GM19043 (cell line): ENCODE results near the gene CTSA.
"Not testable (repeated sequence)": the region's sequence is repeated elsewhere in the genome, so short reads cannot be mapped to it uniquely, and the experiment has no call there.

Experiments
- ATAC-seq: cut with Tn5 transposase; IDR thresholded peaks from one replicate; pipeline ENCODE4 v1.9.1; 2021; ENCODE audit warnings: low read depth; ENCODE audit not compliant: unreplicated experiment

The CTSA gene

DNA sequence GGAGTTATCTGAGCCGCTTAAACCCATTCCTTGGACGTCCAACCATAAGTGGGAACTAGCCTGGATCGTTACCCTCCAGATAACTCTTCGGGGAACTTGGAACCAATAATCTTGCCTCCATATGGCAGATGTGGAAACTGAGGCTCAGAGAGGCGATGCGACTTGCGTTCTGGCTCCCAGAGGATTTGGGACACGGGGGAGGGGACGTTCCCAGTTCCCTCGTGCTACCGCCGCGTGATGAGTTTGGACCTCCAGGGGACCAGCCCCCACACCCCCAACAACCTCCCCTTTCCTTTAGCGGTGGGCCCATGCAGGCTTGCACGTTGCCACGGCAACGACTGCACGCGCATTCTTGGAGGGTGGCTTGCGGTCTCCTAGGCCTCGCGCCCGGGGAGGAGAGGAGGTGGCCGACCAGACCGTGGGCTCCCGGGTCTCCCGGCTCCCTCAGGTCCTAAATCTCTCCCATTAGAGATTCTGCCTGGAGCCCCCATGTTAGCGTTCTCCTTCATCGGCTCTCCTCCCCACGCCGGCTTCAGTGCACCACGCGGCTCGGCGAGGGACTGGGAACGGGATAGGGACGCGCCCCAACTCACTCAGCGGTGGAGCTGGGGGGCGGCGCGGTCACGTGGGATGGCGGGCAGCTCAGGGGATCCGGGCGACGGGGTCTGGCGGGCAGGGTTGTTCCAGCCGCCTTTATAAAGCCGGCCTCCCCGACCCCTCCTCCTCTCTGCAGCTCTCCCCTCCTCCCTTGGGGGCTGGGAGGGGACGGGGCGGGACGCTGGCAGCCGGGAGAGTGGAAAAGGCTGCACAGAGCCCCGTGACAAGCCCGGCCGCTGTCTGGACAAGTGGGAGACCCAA is 20.6 kb downstream of the CTSA start, which contains the start of gene PLTP:
Gene PLTP (minus strand): TSS at position 670 of the 858 bp plus-strand sequence. CDS start 703 bp downstream, outside the sequence.
- ATAC-seq: no peak

DNA sequence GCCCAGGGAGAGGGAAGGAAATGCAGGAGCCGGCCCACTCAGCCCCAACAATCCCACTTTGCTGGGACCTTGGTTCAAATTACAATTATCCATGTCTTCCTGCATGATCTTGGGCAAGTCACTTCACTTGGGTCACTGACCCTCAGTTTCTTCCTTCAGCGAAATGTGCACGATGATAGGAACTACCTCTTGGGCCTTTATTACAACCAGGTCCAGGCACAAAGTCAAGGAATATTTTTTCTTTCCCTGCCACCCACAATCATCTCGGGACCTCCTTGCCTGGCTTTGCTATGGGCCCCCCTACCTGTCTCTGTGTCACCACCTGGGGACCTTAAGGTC is 21.2 kb downstream of the CTSA start:
- no peak for ATAC-seq

DNA sequence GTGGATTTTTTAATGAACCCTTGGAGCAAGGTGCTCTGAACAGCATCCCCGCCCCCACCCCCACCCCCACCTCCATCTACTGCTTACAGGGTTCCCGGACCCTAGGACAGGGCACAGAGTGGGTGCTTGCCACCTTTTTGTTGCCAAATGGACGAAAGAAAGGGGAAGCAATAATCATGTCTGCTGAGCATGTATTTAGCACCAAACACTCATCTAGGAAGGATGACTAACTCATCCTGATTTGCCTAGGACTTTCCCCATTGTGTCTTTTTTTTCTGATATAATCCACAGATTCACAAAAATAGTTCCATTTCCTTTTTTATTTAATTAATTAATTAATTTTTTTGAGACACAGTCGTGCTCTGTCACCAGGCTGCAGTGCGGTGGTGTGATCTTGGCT is 22.0 kb downstream of the CTSA start:
- ATAC-seq: no peak

DNA sequence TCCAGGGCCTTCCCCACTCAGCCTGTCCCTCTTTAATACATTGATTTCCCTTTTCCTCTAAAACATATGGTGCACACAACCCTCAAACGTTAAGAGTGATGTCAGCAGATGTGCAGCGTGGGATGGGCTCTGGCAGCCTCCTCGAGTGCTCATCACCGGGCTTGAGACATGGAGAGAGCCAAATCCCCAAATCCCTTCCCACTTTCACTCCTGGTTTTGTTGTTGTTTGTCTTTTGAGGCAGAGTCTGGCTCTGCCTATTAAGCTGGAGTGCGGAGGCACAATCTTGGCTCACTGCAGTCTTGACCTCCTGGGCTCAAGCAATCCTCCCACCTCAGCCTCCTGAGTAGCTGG is 26.6 kb downstream of the CTSA start:
- no peak for ATAC-seq

DNA sequence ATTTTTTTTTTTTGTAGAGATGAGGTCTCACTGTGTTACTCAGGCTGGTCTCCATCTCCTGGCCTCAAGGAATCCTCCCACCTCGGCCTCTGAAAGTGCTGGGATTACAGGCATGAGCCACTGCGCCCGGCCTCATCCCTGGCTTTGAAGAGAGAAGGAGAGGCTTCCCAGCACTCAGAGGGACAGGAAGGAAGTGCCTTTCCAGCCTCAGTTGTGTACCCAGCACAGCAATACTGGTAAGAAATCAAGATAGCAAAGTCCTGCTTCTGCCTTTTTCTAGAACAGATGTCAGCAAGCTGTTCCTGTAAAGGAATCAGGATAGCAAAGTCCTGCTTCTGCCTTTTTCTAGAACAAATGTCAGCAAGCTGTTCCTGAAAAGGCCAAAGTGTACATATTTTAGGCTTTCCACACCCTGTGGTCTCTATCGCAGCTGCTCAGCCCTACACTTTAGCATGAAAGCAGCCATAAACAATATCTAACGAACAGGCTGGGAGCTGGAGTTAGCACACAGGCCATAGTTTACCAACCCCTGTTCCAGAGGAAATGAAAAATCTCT is 27.1 kb downstream of the CTSA start:
- ATAC-seq: no peak

DNA sequence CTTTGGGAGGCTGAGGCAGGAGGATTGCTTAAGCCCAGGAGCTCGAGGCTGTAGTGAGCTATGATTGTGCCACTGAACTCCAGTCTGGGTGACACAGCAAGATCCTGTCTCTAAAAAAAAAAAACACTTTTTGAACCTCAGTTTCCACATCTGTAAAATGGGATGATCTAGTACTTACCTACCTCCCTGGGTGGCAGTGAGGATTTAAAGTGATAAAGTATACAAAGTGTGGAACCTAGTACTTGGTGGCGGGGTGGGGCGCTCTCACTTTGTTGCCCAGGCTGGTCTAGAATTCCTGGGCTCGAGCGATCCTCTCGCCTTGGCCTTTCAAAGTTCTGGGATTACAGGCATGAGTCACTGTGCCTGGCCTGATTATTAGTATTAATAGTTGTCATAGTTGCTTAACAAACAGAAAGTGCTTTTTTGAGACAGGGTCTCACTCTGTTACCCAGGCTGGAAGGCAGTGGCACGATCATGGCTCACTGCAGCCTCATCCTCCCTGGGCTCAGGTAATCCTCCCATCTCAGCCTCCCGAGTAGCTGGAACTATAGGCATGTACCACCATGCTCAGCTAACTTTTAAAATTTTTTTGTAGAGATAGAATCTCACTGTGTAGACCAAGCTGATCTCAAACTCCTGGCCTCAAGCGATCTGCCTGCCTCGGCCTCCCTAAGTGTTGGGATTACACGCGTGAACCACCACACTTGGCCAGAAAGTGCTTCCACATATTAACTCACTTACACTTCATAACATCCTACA is 27.8 kb downstream of the CTSA start:
- no peak for ATAC-seq

DNA sequence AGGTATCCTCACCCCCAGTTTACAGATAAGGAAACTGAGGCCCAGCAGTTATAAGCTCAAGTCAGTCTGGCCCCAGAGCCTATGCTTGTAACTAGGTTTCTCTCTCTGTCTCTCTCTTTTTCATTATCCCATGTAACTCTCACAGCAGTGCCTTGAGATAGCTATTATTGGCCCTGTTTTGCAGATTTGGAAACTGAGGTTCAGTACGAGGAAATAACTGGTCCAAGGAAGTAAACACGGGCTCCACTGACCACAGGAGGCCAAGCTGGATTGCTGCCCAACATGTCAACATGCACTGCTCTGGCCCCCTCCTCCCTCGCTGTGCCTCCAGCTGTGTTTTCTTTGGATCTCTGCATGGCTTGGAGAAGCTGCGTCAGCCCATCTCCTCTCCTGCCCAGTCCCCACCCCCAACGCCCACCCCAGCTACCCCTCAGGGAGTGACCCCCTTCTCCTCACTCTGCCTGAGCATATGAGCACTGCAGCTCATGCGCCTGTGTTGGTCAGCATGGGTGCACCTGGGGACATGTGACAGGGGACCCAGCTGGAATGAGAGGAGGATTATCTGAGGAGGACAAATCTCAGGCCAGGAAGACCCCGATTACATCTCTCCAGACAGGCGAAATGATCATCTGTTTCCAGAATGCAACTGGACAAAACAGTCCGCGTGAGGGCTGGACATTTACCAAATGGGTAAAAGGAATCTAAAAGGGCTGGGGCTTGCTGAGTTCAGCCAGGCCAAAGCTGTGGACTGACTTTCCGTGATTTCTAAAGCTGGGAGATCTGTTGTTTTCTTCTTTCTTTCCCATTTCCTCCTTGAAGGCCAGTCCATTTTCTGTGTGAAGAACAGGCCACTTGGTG is 28.6 kb downstream of the CTSA start:
- no peak for ATAC-seq

DNA sequence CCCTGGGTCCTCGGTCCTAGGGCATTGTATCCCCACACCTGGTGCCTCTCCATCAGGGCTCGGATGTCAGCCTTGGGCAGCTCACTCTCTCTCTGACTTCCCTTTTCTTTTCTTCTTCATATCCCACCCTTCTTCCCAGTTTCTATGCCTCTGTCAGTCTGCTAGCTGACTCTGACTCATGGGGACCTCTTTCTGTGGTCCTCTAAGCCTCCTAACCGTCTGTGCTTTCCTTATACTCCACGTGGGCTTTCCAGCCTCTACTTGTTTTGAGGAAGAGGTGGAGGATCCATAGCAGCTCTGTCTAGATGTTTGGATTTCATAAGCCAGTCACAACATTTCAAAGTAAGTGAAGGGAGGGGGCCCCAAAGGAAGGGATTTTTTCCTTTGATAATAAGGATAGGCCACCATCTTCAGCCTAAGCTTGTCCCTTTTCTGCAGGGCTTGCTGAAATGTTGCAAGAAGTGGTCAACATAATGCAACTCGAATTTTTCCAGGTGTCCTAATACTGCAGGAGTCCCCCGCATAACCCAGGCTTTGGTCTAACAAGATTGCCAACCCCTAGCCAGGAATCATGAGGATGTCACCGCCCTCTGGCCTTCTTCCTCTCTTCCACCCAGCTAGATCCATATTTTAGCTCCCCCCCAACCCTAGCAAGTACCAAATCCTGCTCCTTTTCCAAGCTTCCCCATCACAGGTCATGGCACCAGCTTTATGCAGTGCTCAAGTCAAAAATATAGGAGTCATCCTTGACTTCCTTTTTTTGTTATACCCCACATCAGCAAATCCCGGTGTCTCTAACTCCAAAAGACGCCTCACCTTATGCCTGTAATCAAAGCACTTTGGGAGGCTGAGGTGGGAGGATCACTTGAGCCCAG is 29.6 kb downstream of the CTSA start:
- ATAC-seq: no peak

DNA sequence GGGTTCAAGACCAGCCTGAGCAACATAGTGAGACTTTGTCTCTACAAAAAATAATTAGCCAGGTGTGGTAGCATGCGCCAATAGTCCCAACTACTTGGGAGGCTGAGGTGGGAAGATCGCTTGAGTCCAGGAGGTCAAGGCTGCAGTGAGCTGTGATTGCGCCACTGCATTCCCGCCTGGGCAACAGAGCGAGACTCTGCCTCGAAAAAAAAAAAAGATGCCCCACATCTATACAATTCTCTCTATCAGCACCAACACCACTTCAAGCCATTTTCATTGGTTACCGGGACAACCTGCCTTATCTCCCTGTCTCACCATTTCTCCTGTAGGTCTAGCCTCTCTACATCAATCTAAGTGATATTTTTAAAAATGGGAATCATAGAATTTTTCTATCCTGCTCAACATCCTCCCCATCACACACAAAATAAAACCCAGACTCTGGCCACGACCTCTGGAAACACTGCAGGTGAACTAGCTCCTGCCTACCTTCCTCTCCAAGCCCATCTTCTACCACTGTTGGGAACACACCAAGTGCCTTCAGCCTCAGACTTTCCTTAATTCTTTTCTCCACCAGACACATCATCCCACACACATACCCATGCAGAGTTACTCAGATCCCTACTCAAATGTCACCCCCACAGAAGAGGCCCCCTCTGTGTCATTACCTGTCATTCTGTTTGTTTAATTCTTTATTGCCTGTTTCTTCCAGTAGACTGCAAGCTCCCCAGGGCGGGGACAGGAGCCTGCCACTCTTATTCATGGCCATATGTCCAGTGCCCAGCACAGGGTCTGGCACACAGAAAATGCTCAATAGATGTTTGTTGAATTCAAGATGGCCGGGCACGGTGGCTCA is 30.4 kb downstream of the CTSA start:
- ATAC-seq: no peak

DNA sequence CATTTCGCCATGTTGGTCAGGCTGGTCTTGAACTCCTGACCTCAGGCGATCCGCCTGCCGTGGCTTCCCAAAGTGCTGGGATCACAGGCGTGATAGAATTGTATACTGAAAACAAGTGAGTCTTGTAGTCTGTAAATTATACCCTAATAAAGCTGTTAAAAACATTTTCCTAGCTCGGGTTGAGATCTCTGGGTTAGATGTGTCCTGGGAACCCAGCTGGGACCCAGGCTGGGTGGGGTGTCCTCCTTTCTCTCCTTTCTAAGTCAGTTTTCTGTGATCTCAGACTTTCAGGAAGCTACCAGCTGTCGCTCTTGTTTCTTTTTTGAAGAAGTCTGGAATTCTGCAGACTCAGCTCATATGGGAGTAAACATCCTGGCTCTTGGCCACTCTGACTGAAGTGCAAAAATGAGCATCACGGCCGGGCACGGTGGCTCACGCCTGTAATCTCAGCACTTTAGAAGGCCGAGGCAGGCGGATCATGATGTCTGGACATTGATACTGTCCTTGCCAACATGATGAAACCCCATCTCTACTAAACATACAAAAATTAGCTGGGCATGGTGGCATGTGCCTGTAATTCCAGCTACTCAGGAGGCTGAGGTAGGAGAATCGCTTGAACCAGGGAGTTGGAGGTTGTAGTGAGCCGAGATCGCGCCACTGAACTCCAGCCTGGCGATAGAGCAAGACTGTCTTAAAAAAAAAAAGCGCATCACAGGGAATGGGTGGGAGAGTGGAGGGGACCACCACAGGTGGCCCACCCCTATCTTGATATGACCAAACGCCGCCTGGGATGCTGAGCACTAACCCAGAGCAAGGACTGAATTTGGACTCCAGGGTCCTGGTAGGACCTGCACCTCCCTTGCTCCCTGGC is 33.5 kb downstream of the CTSA start:
- ATAC-seq: no peak

DNA sequence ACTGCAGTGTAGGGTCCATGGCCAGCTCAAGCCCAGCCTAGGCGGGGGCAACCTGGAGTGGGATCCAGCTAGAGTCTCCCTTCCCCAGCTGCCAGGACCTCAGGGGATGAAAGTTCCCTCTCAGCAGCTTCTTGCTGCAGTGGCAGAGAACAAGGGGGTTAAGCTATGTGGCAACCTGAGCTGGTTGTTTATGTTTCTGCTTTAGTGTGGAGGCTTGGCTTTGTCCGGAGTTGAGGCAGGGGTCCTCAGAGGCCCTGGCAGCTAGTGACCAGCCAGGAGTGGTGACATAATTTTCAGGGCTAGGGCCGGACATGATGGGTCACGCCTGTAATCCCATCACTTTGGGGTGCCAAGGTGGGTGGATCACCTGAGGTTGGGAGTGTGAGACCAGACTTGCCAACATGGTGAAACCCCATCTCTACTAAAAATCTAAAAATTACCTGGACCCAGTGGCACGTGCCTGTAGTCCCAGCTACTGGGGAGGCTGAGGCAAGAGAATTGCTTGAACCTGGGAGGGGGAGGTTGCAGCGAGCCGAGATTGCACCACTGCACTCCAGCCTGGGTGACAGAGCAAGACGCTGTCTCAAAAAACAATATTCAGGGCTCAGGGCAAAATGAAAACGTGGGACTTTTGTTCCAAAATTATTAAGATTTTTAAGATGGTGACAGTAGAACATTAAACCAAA is 34.8 kb downstream of the CTSA start:
- ATAC-seq: no peak

DNA sequence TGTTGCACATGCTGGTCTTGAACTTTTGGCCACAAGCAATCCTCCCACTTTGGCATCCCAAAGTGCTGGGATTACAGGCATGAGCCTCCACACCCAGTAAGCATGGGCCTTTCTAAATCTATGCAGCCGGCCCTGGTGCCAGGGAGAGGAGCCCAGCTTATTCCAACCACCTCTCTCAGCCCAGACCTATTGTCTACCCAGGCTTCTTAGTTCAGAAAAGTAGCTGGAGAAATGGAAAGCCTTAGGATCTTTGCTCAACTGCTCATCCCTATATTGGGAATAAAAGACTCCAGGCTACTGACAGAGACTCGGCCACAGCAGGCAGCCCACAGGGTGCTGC is 35.6 kb downstream of the CTSA start:
- no peak for ATAC-seq

DNA sequence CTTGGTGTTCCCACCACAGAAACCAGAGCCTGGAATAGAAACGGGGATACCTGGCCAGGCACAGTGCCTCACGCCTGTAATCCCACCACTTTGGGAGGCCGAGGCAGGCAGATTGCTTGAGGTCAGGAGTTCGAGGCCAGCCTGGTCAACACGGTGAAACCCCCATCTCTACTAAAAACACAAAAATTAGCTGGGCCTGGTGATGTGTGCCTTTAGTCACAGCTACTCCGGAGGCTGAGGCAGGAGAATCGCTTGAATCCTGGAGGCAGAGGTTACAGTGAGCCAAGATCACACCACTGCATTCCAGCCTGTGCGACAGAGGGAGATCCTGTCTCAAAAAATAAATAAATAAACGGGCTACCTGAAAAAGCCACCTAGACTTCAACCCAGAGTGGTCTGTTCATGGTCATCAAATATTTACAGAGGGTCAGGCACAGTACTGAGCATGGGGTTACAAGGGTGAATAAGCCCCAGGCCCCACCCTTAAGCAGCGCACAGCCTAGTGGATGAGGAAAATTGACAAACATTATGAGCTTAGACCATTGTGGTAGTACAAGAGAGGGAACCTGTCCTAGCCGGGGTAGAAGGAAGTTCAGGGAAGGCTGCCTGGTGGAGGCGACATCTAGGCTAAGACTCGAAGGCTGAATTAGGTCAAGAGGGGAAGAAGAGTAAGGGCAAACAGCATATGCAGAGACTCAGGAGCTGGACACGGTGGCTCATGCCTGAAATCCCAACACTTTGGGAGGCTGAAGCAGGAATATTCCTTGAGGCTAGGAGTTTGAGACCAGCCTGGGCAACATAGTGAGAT is 36.1 kb downstream of the CTSA start:
- no peak for ATAC-seq

DNA sequence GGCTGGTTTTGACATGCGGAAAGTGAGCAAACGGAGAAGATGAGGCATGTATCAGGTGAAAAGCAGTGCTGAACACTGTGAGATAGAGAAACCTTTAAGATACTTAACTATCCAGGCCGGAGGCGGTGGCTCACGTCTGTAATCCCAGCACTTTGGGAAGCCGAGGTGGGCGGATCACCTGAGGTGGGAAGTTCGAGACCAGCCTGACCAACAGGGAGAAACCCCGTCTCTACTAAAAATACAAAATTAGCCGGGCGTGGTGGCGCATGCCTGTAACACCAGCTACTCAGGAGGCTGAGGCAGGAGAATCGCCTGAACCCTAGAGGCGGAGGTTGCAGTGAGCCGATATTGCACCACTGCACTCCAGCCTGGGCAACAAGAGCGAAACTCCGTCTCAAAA is 40.5 kb downstream of the CTSA start:
- ATAC-seq: not testable (repeated sequence)

DNA sequence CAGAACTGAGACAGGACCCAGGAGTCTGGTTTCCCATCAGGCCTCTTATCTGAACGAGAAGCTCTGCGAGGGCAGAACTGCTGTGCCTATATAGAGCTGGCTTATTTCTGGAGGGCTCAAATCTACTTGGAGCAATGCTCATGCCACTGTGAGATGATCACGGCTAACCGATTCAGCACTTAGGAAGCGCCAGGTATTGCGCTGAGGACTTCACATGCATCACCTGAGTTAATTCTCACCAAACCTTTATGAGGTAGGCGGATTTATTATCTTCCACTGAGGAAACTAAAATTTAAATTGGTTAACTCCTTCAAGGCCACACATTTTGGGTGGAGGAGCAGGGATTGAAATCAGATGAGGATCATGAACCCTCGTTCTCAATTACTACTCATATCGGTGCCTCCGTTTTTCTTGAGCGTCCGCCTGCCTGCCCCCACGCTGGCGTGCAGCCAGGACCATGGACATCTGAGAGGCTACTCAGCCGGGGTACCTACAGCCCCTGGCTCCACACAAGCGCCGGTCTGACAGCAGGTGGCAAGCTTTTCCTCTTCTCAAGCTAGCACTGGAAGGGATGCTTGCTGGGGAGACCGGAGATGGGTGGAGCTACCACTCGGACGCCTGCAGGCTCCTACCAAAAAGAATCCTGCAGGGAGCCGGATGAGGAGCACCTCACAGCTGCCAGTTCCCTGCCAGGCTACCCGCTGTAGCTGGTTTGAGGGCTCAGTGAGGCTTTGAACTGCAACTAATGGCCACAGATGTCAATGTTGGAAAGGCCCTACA is 42.3 kb downstream of the CTSA start:
- no peak for ATAC-seq

DNA sequence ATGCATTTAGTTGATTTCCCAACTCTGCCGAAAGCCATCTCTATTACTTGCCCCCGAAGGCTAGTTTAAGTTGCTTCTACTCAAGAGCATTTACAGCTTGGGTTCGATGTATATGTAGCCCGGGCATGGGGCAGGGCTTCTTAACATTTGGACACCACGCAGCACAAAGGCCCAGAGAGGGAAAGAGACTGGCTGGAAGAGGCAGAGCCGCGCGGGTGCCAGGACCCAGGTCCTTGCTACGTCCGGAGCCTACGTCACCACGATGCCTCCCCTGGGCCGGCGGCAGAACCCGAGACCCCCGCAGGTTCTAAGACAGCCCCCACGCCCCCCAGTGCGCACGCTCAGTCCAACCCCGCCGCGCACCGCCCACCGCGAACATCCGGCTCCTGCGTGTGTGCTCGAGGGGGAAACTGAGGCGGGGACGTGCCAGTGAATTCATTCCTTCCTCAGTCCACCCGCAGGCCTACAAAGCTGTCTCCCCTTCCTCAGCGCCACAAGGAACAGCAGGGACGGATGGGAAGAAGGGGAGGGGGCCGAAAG is 43.0 kb downstream of the CTSA start:
- ATAC-seq: no peak
